Activated CD8-positive, alpha-beta memory T cell treated with anti-CD3 and anti-CD28 coated beads, Interleukin-2, amount 10 ng/mL, durations not matched to agents 7 days and 5 days (primary cell): ENCODE results near the gene TRIM14. TPM values are rescaled to one million over a fixed set of nuclear protein-coding genes. Genes with fewer than 3 reads are reported as not detected.
A peak's percentile ranks its signal among the peaks of the same experiment; 100 is the strongest.
"Not testable (repeated sequence)": the region's sequence is repeated elsewhere in the genome, so short reads cannot be mapped to it uniquely, and the experiment has no call there.

Experiments
- ATAC-seq: fragments of 150-1000 bp; cut with Tn5 transposase; one replicate; pipeline ENCODE4 v1.10.0; 2021; ENCODE audit warnings: moderate library complexity
- CTCF ChIA-PET: fragments of 350-600 bp; sonication (Branson Sonifier 250); formaldehyde crosslinking; loops from one replicate; lab custom pipeline; 2021; ENCODE audit warnings: antibody characterized with exemption; lab: Charles Lee
- DNase-seq: peaks from one replicate; pipeline ENCODE4 v3.0.0-alpha.2; 2020
- H3K27ac Mint-ChIP-seq: one replicate; pipeline ENCODE4 v1.8.0; 2021; ENCODE audit warnings: mild to moderate bottlenecking, mixed read lengths
- H3K27me3 Mint-ChIP-seq: one replicate; pipeline ENCODE4 v1.8.0; 2021; ENCODE audit warnings: mixed read lengths
- H3K36me3 Mint-ChIP-seq: one replicate; pipeline ENCODE4 v1.8.0; 2021; ENCODE audit warnings: mild to moderate bottlenecking, mixed read lengths
- H3K4me1 Mint-ChIP-seq: one replicate; pipeline ENCODE4 v1.8.0; 2021; ENCODE audit warnings: mixed read lengths
- H3K4me3 Mint-ChIP-seq: one replicate; pipeline ENCODE4 v1.8.0; 2021; ENCODE audit warnings: mild to moderate bottlenecking, moderate library complexity, mixed read lengths
- H3K9me3 Mint-ChIP-seq: one replicate; pipeline ENCODE4 v1.8.0; 2022; ENCODE audit warnings: low read depth, mixed read lengths
- total RNA-seq, 2 experiments: library from RNA; stranded (reverse); gene quantifications; one replicate each; pipeline ENCODE4 v1.2.3, GENCODE V29; 2021

TRIM14 gene
- total RNA-seq, 2 experiments from 2014 or later = 84.6 to 128 TPM

GRCh38 chr9:98117984-98118639 is 910 bp downstream of the TRIM14 start:
- DNase-seq (peak; percentile 83), ATAC-seq (peak; percentile 74)
- Mint-ChIP-seq H3K4me3 (peak overlapping the region; percentile 82), H3K9me3 (no peaks in the 10 kb centered on the region), H3K36me3 (peaks cover 17% of the 10 kb centered on the region), H3K27me3 (no peaks in the 10 kb centered on the region), H3K27ac (peak overlapping the region; percentile 91), H3K4me1 (peaks cover 50% of the 10 kb centered on the region)
- CTCF ChIA-PET = interaction anchor here (0.6 to 5.2 kb wide), 23 partner anchors 9 to 676 kb away, joined by 3 to 49 read pairs (median 8); partner anchors contain the start of genes CORO2A and TBC1D2

GRCh38 chr9:98117097-98117496 is 1.9 kb downstream of the TRIM14 start:
- Mint-ChIP-seq H3K36me3 (peaks cover 21% of the 10 kb centered on the region), H3K4me1 (peaks cover 53% of the 10 kb centered on the region), H3K4me3 (peak overlapping the region; percentile 36), H3K27ac (peak overlapping the region; percentile 43)
- not testable (repeated sequence) for H3K9me3 Mint-ChIP-seq, ATAC-seq, H3K27me3 Mint-ChIP-seq, DNase-seq
- CTCF ChIA-PET = interaction anchor here (0.6 to 5.2 kb wide), 9 partner anchors 8 to 1988 kb away, joined by 4 to 49 read pairs (median 22); partner anchors contain the start of genes CORO2A and TBC1D2

GRCh38 chr9:98109052-98109451 is 10.0 kb downstream of the TRIM14 start:
- peaks cover 69% of the 10 kb centered on the region for H3K36me3 Mint-ChIP-seq
- no peak for DNase-seq

GRCh38 chr9:98108531-98109031 is 10.4 kb downstream of the TRIM14 start:
- Mint-ChIP-seq H3K9me3 (no peaks in the 10 kb centered on the region), H3K36me3 (peaks cover 72% of the 10 kb centered on the region), H3K27ac (peak overlapping the region; percentile 90), H3K4me3 (peak overlapping the region; percentile 39), H3K4me1 (peaks cover 83% of the 10 kb centered on the region), H3K27me3 (no peaks in the 10 kb centered on the region)
- ATAC-seq (peak; percentile 83), DNase-seq (peak; percentile 61)
- CTCF ChIA-PET = interaction anchor here (0.7 to 4.7 kb wide), 6 partner anchors 10 to 188 kb away, joined by 3 to 41 read pairs (median 4); partner anchors contain the start of gene TRIM14

More at GRCh38 chr9:98109052-98109451, 10.0 kb downstream of the TRIM14 start:
- Mint-ChIP-seq H3K9me3 (no peaks in the 10 kb centered on the region), H3K27ac (peak overlapping the region; percentile 90), H3K4me3 (peak overlapping the region; percentile 12), H3K27me3 (no peaks in the 10 kb centered on the region), H3K4me1 (peaks cover 81% of the 10 kb centered on the region)
- peak; percentile 20 for ATAC-seq
- CTCF ChIA-PET = interaction anchor here (0.7 to 4.7 kb wide), 8 partner anchors 9 to 187 kb away, joined by 3 to 41 read pairs (median 6); partner anchors contain the start of genes NANS, TBC1D2 and TRIM14

- peak overlapping the region; percentile 90 for H3K27ac Mint-ChIP-seq
- no peaks in the 10 kb centered on the region for H3K27me3 Mint-ChIP-seq
- H3K36me3 Mint-ChIP-seq = peaks cover 75% of the 10 kb centered on the region
- peaks cover 81% of the 10 kb centered on the region for H3K4me1 Mint-ChIP-seq
- H3K9me3 Mint-ChIP-seq = no peaks in the 10 kb centered on the region
- DNase-seq (no peak), ATAC-seq (no peak)
- no peak overlapping the region for H3K4me3 Mint-ChIP-seq
- CTCF ChIA-PET = interaction anchor here (0.7 to 4.7 kb wide), 5 partner anchors 10 to 187 kb away, joined by 3 to 41 read pairs (median 3); partner anchors contain the start of gene TRIM14
Observed at GRCh38 chr9:98107926-98108325, 11.1 kb downstream of the TRIM14 start.

- CTCF ChIA-PET = interaction anchor here (1.2 to 4.1 kb wide), 4 partner anchors 7 to 158 kb away, joined by 4 to 26 read pairs (median 6); partner anchors contain the start of genes ANP32B and TRIM14
- Mint-ChIP-seq H3K36me3 (peaks cover 68% of the 10 kb centered on the region), H3K27ac (peak overlapping the region; percentile 86), H3K4me1 (peaks cover 91% of the 10 kb centered on the region), H3K9me3 (no peaks in the 10 kb centered on the region), H3K27me3 (no peaks in the 10 kb centered on the region), H3K4me3 (no peak overlapping the region)
- DNase-seq = no peak
- no peak for ATAC-seq
Observed at GRCh38 chr9:98105006-98105405, 14.0 kb downstream of the TRIM14 start.

GRCh38 chr9:98104445-98104881 is 14.6 kb downstream of the TRIM14 start:
- Mint-ChIP-seq H3K4me1 (peaks cover 91% of the 10 kb centered on the region), H3K9me3 (no peaks in the 10 kb centered on the region), H3K27ac (peak overlapping the region; percentile 86), H3K4me3 (peak overlapping the region; percentile 30), H3K27me3 (no peaks in the 10 kb centered on the region), H3K36me3 (peaks cover 68% of the 10 kb centered on the region)
- DNase-seq (no peak), ATAC-seq (no peak)
- CTCF ChIA-PET = interaction anchor here (0.7 to 4.1 kb wide), 5 partner anchors 8 to 152 kb away, joined by 3 to 26 read pairs (median 6); partner anchors contain the start of genes ANP32B and TRIM14

GRCh38 chr9:98101868-98102273 is 17.2 kb downstream of the TRIM14 start:
- no peaks in the 10 kb centered on the region for H3K9me3 Mint-ChIP-seq
- peak overlapping the region; percentile 99 for H3K27ac Mint-ChIP-seq
- H3K4me1 Mint-ChIP-seq = peaks cover 88% of the 10 kb centered on the region
- DNase-seq (peak; percentile 94), ATAC-seq (peak; percentile 98)
- no peaks in the 10 kb centered on the region for H3K27me3 Mint-ChIP-seq
- peak overlapping the region; percentile 77 for H3K4me3 Mint-ChIP-seq
- CTCF ChIA-PET = interaction anchor here (0.6 to 2.1 kb wide), 9 partner anchors 9 to 1148 kb away, joined by 3 to 22 read pairs (median 6); partner anchors contain the start of genes TBC1D2, TRIM14 and TRMO
- H3K36me3 Mint-ChIP-seq = peaks cover 66% of the 10 kb centered on the region

GRCh38 chr9:98101416-98101815 is 17.6 kb downstream of the TRIM14 start:
- Mint-ChIP-seq H3K27ac (peak overlapping the region; percentile 99), H3K9me3 (no peaks in the 10 kb centered on the region), H3K36me3 (peaks cover 65% of the 10 kb centered on the region), H3K4me3 (peak overlapping the region; percentile 77), H3K4me1 (peaks cover 85% of the 10 kb centered on the region), H3K27me3 (no peaks in the 10 kb centered on the region)
- DNase-seq (no peak), ATAC-seq (peak; percentile 2)
- CTCF ChIA-PET = interaction anchor here (0.7 to 2.1 kb wide), 9 partner anchors 9 to 963 kb away, joined by 3 to 22 read pairs (median 6); partner anchors contain the start of genes TBC1D2, TRIM14 and TRMO

- no peak for ATAC-seq
- peaks cover 65% of the 10 kb centered on the region for H3K36me3 Mint-ChIP-seq
- no peak for DNase-seq
- H3K27me3 Mint-ChIP-seq = no peaks in the 10 kb centered on the region
- H3K4me3 Mint-ChIP-seq = peak overlapping the region; percentile 28
- H3K4me1 Mint-ChIP-seq = peaks cover 76% of the 10 kb centered on the region
- H3K27ac Mint-ChIP-seq = peak overlapping the region; percentile 99
- H3K9me3 Mint-ChIP-seq = no peaks in the 10 kb centered on the region
- CTCF ChIA-PET = interaction anchor here (0.9 to 2.1 kb wide), 6 partner anchors 13 to 156 kb away, joined by 3 to 22 read pairs (median 4); partner anchors contain the start of genes CORO2A, TBC1D2 and TRIM14
Observed at GRCh38 chr9:98100456-98100855, 18.6 kb downstream of the TRIM14 start.

- Mint-ChIP-seq H3K27me3 (no peaks in the 10 kb centered on the region), H3K27ac (peak overlapping the region; percentile 99), H3K9me3 (no peaks in the 10 kb centered on the region), H3K4me1 (peaks cover 70% of the 10 kb centered on the region), H3K4me3 (peak overlapping the region; percentile 28), H3K36me3 (peaks cover 66% of the 10 kb centered on the region)
- DNase-seq = no peak
- CTCF ChIA-PET = interaction anchor here (1.2 to 1.3 kb wide), 3 partner anchors 14 to 92 kb away, joined by 3 to 5 read pairs (median 4); partner anchors contain the start of gene CORO2A
- no peak for ATAC-seq
Observed at GRCh38 chr9:98099898-98100297, 19.1 kb downstream of the TRIM14 start.

GRCh38 chr9:98099346-98099745 is 19.7 kb downstream of the TRIM14 start:
- Mint-ChIP-seq H3K4me3 (no peak overlapping the region), H3K9me3 (no peaks in the 10 kb centered on the region), H3K36me3 (peaks cover 66% of the 10 kb centered on the region), H3K4me1 (peaks cover 65% of the 10 kb centered on the region), H3K27ac (peak overlapping the region; percentile 99), H3K27me3 (no peaks in the 10 kb centered on the region)
- DNase-seq (no peak), ATAC-seq (no peak)
- CTCF ChIA-PET = no interaction called here

- CTCF ChIA-PET = interaction anchor here (1.3 to 2.0 kb wide), 5 partner anchors 9 to 166 kb away, joined by 3 to 11 read pairs (median 6); partner anchors contain the start of gene TRIM14
- no peaks in the 10 kb centered on the region for H3K27me3 Mint-ChIP-seq
- H3K27ac Mint-ChIP-seq = peak overlapping the region; percentile 64
- DNase-seq (peak; percentile 66), ATAC-seq (no peak)
- H3K36me3 Mint-ChIP-seq = peaks cover 65% of the 10 kb centered on the region
- H3K4me3 Mint-ChIP-seq = no peak overlapping the region
- H3K9me3 Mint-ChIP-seq = no peaks in the 10 kb centered on the region
- H3K4me1 Mint-ChIP-seq = peaks cover 54% of the 10 kb centered on the region
Observed at GRCh38 chr9:98097836-98098235, 21.2 kb downstream of the TRIM14 start.
